ENCODE results near the gene AQP11. TPM values are rescaled to one million over a fixed set of nuclear protein-coding genes. Genes with fewer than 3 reads are reported as not detected.
A peak's percentile ranks its signal among the peaks of the same experiment; 100 is the strongest.
"Not testable (repeated sequence)": the region's sequence is repeated elsewhere in the genome, so short reads cannot be mapped to it uniquely, and the experiment has no call there.

The AQP11 gene
- total RNA-seq = 1.9 and 2.1 TPM in 2 replicates
- long read RNA-seq, partial matches to known transcripts = 0 of 3 reads
- long read RNA-seq, other reads (novel, unspliced or antisense) = 1 of 3 reads

- DNase-seq (ENCODE audit: low read depth, low spot score) = peak; percentile 81
- Mint-ChIP-seq H3K27me3 (ENCODE audit: low read depth) (peaks cover 3% of the 10 kb centered on the region), H3K36me3 (ENCODE audit: low read depth) (peaks cover 16% of the 10 kb centered on the region), H3K4me1 (peaks cover 17% of the 10 kb centered on the region), H3K4me3 (peak within 1 kb of the TSS; percentile 90), H3K27ac (ENCODE audit: unreplicated experiment) (peak within 1 kb of the TSS; percentile 93), H3K9me3 (peaks cover 4% of the 10 kb centered on the region)
- TF ChIP-seq CTCF (conservative IDR thresholded peaks at IDR 0.05) = no peak
Observed at GRCh38 chr11:77589521-77590193, at the start of gene AQP11. Gene AQP11 (plus strand): TSS chr11:77589953. CDS start chr11:77589993, 40 bp downstream.

- no peak for DNase-seq (ENCODE audit: low read depth, low spot score)
- H3K4me3 Mint-ChIP-seq = no peak overlapping the region
- no peak overlapping the region for H3K27ac Mint-ChIP-seq (ENCODE audit: unreplicated experiment)
- no peaks in the 10 kb centered on the region for H3K4me1 Mint-ChIP-seq
- no peaks in the 10 kb centered on the region for H3K27me3 Mint-ChIP-seq (ENCODE audit: low read depth)
- TF ChIP-seq CTCF (conservative IDR thresholded peaks at IDR 0.05) = no peak
- no peaks in the 10 kb centered on the region for H3K9me3 Mint-ChIP-seq
- peaks cover 2% of the 10 kb centered on the region for H3K36me3 Mint-ChIP-seq (ENCODE audit: low read depth)
Observed at GRCh38 chr11:77542296-77542695, 47.5 kb upstream of the AQP11 start.

DNA sequence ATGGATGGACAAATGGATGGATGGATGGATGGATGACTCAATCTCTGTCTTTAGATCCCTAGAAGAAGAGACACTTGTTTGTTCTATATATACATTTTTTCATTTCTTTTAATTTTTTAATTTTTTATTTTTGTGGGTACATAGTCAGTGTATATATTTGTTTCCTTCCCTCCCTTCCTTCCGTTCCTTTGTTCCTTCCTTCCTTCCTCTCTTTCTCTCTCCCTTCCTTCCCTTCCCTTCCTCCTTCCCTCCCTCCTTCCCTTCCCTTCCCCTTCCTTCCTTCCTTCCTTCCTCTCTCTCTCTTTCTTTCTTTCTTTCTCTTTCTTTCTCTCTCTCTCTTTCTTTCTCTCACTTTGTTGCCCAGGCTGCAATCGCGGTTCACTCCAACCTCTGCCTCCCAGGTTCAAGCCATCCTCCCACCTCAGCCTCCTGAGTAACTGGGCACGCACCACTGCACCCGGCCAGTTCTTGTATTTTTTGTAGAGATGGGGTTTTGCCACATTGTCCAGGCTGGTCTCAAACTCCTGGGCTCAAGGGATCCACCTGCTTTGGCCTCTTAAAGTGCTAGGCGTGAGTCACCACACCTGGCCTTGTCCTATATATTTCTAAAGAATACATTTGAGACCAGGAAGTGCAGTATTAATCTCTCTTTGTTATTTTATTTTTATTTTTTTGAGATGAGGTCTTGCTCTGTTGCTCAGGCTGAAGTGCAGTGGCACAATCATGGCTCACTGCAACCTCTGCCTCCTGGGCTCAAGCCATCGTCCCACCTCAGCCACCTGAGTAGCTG lies 42.5 kb upstream of the AQP11 start:
- DNase-seq (ENCODE audit: low read depth, low spot score) = no peak
- Mint-ChIP-seq H3K27ac (ENCODE audit: unreplicated experiment) (no peak overlapping the region), H3K36me3 (ENCODE audit: low read depth) (no peaks in the 10 kb centered on the region), H3K9me3 (peaks cover 3% of the 10 kb centered on the region), H3K27me3 (ENCODE audit: low read depth) (no peaks in the 10 kb centered on the region), H3K4me3 (no peak overlapping the region), H3K4me1 (peaks cover 7% of the 10 kb centered on the region)
- TF ChIP-seq CTCF (conservative IDR thresholded peaks at IDR 0.05) = no peak

DNA sequence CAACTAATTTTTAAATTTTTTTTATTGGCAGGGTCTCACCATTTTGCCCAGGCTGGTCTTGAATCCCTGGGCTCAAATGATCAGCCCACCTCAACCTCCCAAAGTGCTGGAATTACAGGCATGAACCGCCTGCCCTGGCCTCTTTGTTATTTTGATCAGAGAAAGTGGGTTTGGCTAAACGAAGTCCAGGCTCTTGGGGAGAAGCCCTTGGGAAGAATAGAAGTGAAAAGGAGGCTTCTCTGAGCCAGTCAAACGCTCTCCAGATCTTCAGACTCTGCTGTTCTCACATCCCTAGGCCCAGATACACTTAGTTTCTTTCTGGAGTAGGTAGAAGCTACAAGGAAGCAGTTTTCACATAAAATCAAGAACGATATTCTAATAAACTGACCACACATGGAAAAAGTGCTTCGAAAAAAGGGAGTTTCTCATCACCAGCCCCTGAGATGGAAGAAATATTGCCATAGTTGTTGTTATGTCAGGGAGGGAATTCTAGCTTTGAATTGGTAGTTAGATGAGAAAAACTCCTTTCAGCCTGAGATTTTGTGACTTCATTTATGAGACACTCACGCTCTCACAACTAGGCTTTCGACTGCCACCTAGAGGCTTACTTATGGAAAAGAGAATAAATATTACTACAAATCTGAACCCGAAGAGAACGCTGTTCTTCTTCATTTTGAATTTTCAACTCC lies 41.7 kb upstream of the AQP11 start:
- TF ChIP-seq CTCF (conservative IDR thresholded peaks at IDR 0.05) = peak; percentile 81
- Mint-ChIP-seq H3K36me3 (ENCODE audit: low read depth) (no peaks in the 10 kb centered on the region), H3K27ac (ENCODE audit: unreplicated experiment) (no peak overlapping the region), H3K4me3 (no peak overlapping the region), H3K9me3 (peaks cover 3% of the 10 kb centered on the region), H3K27me3 (ENCODE audit: low read depth) (no peaks in the 10 kb centered on the region), H3K4me1 (peaks cover 7% of the 10 kb centered on the region)
- DNase-seq (ENCODE audit: low read depth, low spot score) = peak; percentile 14

DNA sequence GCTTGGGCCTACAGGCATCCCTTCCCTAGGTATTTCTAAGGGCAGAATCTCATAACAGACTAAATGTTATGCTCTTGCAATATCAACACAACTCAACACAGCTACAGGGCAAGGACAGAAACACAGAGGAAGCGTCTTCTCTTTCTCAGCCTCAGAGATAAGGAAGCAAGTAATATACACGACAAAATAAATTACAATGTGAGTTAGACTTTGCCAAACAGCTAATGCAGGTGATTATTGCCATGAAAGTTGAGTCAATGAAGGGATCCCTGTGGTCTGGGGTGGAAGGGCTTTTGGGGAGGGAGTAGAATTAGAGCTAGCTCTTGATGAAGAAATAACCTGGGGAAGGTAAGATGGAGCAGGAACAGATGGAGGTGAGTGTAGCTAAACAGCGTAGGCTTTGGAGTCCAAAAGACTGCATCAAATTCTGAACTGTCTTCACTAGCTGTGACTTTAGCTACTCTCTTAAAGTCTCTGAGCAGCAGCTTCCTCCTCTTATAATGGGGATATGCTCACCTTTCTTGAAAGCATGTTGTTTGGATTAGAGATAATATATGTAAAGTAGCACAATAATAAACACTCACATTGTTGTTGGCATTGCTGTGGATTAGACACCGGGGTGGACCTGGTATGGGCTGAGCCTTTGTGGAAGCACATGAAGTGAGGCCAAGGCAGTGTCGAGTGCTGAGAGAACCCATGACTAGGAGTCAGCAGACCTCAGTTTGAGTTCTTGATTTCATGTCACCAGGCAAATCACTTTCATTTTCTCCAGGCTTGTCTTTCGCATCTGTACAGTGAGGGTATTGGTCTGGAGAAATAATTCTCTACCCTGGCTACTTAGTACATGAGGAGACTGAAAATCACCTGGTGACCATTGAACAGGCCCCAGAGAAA lies 41.0 kb upstream of the AQP11 start:
- Mint-ChIP-seq H3K36me3 (ENCODE audit: low read depth) (no peaks in the 10 kb centered on the region), H3K27me3 (ENCODE audit: low read depth) (no peaks in the 10 kb centered on the region), H3K27ac (ENCODE audit: unreplicated experiment) (no peak overlapping the region), H3K4me3 (no peak overlapping the region), H3K9me3 (peaks cover 3% of the 10 kb centered on the region), H3K4me1 (peaks cover 7% of the 10 kb centered on the region)
- peak; percentile 39 for TF ChIP-seq CTCF (conservative IDR thresholded peaks at IDR 0.05)
- no peak for DNase-seq (ENCODE audit: low read depth, low spot score)

GRCh38 chr11:77551426-77551825 lies 38.3 kb upstream of the AQP11 start:
- H3K27ac Mint-ChIP-seq (ENCODE audit: unreplicated experiment); H3K9me3 Mint-ChIP-seq; H3K4me3 Mint-ChIP-seq; H3K27me3 Mint-ChIP-seq (ENCODE audit: low read depth); H3K4me1 Mint-ChIP-seq; H3K36me3 Mint-ChIP-seq (ENCODE audit: low read depth); DNase-seq (ENCODE audit: low read depth, low spot score): not testable (repeated sequence)
